ENCODE measurements around the gene NQO1.

The NQO1 gene

DNA sequence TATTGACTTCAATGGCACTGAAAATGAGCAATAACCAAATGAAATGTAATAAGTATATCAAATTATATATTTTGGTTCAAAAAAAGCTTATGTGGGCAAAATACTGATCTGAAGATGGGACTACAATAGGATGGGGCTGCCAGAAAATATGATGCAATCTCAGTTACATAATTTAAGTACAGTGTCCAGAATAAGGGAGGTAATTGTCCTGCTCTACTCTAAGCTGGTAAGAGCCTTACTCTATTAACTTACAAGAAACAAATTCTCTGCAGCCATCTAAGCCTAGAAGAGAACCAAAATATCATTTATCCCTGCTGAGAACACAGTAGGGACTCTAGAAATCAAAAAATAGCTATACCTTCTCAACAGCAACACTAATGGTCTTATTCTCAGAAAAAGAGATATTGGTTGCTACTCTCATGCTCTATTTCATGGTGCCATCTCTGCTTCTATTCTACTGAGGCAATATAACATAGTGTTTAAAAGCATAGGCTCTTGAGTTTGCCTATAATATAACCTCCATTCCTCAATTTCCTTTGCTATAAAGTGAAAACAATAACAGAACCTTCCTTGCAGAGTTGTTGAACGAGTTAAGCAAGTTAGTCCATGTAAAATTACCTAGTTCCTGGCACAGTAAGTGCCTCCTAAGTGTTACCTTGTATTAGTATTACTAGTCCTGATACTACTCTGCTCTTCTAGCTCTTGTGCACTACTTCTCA, 19.9 kb downstream of the NQO1 start:
- no peak for DNase-seq

DNA sequence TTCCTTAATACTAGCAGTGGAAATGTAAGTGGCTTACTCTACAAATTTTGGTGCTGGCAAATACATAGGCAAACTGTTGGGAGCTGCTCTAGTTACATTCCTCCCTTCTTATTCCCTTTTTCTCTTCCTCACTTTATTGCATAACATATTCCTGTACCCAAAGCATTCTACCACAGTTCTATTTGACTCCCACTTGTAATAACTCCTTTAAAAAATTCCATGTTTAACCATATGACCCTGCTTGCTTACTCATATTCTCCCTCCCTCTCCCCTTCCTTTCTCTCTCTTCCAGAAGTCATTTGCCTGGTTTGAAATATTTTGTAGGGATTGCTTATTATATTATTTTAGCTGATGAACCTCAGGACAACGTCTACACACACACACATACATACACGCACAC, 22.7 kb downstream of the NQO1 start:
- no peak for DNase-seq

DNA sequence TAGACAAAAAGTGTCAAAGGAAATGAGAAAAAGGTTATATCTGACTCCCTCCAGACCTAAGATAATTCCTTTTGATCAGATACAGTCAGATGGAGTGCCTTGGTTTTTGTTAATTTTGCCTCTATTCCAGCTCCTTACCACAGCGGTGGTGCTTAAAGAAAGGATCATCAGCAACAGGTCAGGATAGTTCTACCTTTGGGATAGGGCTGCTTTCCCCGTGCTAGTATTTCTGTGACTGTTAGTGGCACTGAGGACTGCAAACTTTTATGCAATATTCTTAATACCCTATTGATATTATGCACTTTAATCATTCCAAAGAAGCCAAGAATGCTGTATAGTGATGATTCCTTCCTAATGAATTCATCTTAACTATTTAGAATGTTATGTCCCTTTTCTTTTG, 24.5 kb downstream of the NQO1 start:
- no peak for DNase-seq

DNA sequence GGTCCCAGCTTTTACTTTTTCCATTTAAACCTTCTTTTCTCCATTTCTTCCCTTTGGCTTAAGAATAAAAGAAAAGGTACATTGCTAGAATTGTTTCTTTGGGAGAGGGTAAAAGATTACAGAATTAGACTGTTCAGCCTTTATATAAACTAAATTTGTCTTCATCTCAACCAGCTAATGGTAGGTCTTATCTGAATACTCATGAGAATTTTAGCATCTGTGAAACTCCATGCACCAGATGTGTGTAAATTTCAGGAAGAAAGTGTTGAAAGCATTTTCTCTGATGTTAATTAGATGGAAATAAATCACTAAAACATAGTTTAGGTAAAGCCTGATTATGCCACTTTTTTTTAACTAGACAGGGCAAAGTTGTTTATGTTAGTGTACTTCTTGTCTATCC, 24.9 kb downstream of the NQO1 start:
- no peak for DNase-seq

DNA sequence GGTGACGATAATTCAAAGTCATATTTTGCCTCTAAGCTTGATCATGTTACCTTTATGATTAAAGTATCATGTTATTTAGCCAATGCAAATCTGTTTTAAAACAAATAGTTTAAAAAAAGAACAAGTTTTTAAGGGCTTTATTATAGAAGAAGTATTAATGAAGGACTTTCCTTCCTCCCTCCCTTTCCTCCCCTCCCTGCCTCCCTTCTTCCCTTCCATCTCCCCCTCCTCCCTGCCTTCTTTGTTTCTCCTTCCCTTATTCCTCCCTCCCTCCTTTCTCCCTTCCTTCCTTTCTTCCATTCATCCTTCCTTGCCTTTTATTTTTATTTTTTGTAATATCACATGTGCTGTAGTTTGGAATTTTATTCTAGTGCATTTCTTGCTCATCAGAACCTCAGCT, 26.4 kb downstream of the NQO1 start:
- DNase-seq, result no peak

DNA sequence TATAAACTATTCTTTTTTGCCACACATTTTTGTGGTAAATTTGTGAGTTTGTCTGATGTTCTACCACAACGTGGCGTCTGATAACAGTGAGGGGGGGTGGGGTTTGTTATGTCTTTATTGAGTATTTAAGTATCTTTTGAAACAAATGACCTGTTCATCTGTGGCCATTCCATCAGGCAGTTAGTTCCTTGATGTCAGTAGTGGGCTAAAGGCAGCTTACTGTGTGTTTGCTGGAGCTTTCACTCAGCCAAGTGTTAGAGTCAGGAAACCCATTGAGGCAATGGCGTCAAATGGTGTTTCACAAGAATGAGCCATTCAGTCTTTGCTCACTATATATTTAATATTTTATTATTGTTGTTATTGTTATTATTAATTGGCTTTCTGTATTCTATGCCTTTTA, 28.0 kb downstream of the NQO1 start:
- no peak for DNase-seq

DNA sequence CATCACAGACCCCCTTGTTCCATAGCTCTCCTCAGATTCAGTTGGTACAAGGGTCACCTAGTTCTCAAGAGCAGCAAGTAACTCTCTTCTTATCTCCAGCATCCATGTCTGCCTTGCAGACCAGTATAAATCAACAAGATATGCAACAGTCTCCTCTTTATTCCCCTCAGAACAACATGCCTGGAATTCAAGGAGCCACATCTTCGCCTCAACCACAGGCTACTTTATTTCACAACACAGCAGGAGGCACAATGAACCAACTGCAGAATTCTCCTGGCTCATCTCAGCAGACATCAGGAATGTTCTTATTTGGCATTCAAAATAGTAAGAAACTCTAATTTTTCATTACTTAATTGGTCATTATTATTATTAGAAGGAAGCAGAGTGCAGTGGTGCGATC, 32.4 kb downstream of the NQO1 start:
- DNase-seq, result no peak

DNA sequence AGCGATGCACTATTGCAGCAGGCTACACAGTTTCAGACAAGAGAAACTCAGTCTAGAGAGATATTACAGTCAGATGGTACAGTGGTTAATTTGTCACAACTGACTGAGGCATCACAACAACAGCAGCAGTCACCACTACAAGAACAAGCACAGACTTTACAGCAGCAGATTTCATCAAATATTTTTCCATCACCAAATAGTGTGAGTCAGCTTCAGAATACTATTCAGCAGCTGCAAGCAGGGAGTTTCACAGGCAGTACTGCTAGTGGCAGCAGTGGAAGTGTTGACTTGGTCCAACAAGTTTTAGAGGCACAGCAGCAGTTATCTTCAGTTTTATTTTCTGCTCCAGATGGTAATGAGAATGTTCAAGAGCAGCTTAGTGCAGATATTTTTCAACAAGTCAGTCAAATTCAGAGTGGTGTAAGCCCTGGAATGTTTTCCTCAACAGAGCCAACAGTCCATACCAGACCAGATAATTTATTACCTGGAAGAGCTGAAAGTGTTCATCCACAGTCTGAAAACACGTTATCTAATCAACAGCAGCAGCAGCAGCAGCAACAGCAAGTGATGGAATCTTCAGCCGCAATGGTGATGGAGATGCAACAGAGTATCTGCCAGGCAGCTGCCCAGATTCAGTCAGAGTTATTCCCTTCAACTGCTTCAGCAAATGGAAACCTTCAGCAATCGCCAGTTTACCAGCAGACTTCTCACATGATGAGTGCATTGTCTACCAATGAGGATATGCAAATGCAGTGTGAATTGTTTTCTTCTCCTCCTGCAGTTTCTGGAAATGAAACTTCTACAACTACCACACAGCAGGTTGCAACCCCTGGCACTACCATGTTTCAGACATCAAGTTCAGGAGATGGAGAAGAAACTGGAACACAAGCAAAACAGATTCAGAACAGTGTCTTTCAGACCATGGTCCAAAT, 34.1 kb downstream of the NQO1 start:
- no peak for DNase-seq

DNA sequence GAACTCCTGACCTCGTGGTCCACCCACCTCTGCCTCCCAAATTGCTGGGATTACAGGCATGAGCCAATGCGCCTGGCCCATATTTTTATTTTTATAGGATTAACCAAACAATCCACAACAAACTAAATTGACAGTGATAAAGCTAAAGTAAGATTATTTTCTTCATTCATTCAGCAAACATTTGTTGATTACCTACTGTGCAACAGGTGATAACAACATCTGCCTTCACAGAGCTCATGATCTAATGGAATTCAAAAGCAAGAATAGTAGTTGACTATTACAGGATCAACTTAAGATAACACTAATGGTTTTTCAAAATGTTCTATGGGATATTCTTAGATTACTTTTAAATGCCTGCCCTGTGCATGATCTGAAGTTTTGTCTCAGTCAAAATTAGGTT, 37.8 kb downstream of the NQO1 start:
- no peak for DNase-seq

DNA sequence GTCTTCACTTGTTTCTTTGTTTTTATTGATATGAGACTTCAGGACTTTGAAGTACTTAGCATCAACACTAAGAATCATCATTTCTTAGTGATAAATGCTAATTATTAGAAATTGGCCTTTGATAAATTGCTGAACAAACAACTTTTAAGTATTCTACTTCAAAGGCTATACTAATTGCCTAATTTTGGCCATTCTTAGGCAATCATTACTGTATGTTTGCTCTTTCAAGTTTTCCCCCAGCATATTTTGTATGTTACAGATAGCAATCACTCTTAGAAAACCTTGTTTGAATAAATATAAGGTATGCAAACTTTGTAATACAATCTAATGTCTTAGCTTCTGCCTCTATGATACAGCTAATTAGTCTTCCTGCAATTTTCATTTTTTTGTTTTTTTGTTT, 46.0 kb downstream of the NQO1 start:
- DNase-seq, result no peak

DNA sequence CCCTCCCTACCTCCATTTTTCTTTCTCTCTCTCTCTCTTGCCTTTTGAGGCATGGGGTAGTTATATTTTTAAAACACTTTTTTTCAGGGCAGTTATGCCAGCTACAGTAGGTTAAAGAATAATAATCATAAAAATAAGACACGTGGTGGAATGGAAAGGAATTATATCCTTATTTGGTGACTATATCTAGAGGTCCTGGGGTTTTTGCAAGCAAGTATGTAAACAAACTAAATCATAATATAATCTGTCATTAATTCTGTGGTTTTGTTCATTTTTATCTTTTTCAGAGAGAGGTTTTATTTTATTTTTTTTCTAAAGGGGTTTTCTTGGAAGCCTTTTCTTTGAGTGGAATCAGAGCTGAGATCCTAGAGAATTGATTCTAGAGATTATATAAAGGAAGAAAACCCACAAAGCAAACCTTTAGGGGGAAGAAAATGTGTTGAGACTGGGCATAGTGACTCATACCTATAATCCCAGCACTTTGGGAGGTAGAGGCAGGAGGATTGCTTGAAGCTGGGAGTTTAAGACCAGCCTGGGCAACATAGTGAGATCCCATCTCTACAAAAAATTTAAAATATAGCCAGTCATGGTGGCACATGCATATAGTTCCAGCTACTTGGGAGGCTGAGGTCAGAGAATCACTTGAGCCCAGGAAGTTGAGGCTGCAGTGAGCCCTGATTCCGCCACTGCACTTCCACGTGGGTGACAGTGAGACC, 53.2 kb downstream of the NQO1 start:
- no peak for DNase-seq

DNA sequence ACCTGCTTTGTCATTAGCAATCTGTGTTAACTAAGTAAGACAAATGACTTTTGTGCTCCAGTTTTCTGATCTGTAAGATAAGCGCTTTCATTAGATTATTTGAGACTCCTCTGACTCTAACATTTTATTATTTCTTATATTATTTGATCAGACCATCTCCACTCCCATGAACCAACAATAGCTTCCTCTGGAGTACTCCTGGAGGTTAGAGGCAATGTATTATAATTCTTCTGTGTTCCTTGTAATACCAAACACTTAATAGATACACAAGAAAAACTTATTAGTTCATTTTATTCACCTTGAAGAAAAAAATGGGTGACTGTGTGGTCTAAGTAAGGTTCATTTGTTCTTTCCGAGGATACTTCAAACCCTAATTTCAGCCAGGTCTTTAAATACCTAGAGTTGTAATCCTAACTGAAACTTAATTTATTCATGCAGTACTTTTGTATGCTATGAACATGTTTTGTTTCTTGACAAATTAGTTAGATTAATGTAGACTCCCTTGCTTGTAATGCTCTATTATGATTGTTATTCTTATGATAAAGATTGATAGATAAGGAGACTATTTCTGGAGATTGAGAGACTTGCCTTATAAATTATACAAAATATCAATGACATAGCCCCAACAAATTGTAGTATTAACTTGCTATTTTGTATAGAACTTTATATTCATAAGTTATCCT, 53.9 kb downstream of the NQO1 start:
- no peak for DNase-seq

DNA sequence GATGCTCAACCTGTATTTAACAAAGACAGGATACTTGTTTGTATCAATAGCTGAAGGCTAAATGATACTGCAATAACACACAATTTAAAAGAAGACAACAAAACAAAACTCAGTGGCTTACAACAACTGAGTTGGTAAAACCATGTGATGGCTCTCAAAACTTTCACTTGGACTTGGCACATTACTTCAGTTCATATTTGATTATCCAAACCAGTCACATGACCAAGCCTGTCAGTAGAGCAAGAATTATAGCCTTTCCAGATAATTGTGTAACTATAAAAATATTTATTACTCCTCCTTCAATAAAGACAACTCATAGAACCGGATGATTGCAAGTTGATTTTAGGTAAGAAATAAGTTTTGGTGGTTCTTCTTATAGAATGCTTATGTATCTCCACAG, 56.8 kb downstream of the NQO1 start:
- DNase-seq, result no peak

DNA sequence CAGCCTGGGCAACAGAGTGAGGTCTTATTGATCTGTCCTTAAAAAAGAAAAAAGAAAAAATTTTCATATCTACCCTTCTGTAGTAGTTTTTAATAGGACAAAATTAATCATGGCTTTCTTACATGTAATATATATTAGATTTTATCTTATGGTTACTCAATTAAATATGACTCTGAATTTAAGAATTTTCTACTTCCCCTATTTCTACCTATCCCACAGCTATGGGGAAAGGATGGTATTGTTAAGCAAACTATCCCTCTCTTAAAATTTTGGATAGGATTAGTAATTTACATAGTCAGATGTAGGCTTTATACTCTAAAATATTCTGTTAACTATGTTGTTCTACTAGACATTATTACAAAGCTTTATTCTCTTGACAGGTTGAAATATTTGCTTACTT, 62.5 kb downstream of the NQO1 start:
- DNase-seq, result no peak

DNA sequence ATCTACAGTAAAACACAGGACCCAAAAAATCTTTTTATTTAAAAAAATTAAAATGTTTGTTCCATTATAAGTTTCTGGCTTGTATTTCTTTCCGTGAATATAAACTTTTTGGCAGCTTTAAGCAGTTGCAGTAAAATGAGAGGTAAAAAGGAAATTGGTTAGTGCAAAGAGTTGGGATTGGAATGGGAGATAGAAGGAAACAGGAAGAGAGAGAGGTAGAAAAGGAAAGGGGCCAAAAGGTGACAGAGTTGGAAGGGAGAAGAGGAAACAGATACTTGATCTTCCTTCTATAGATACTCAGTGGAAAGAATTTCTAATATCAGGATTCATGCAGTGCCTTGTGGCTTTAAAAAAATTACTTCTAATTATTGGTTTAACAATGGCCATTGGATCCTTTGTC, 63.5 kb downstream of the NQO1 start:
- DNase-seq, result no peak

DNA sequence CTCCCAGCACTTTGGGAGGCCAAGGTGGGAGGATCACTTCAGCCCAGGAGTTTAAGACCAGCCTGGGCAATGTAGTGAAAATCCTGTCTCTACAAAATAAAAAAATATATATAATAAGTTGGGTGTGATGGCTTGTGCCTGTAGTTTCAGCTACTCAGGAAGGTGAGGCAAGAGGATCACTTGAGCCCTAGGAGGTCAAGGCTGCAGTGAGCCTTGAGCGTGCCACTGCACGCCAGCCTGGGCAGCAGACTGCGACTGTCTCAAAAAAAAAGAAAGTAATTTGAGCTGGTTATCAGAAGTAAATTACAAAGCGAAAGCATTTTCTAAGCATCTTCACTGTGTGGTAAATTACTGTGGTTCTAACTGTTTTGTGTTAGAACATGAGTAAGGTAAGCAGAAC, 66.2 kb downstream of the NQO1 start:
- no peak for DNase-seq
